ENCODE results near the gene PAWR.

DNA sequence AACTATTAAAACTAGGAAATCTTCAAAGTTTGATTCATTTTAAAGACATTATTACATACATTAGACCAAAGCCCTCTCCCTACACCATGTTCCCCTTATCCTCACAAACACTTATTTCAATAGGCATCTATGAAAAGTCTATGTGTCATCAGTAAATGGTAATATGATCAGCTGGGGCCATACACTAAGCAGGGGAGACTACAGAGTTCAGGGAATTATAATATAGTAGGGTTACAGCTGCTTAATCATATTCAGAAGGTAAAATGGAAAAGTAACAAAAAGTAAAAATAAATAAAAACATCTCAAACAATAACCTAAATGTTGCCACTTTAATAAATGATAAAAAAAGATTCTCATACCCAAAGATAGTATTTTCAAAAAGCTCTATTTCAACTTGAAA is 29.1 kb downstream of the PAWR start:
- no peak for TF ChIP-seq POLR2A (IDR thresholded peaks at IDR 0.05)
- TF ChIP-seq POLR2AphosphoS5 (IDR thresholded peaks at IDR 0.05): no peak
- TF ChIP-seq, protein P1, sequence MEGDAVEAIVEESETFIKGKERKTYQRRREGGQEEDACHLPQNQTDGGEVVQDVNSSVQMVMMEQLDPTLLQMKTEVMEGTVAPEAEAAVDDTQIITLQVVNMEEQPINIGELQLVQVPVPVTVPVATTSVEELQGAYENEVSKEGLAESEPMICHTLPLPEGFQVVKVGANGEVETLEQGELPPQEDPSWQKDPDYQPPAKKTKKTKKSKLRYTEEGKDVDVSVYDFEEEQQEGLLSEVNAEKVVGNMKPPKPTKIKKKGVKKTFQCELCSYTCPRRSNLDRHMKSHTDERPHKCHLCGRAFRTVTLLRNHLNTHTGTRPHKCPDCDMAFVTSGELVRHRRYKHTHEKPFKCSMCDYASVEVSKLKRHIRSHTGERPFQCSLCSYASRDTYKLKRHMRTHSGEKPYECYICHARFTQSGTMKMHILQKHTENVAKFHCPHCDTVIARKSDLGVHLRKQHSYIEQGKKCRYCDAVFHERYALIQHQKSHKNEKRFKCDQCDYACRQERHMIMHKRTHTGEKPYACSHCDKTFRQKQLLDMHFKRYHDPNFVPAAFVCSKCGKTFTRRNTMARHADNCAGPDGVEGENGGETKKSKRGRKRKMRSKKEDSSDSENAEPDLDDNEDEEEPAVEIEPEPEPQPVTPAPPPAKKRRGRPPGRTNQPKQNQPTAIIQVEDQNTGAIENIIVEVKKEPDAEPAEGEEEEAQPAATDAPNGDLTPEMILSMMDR (IDR thresholded peaks at IDR 0.05): no peak
